Measurements from ENCODE around the gene WBP1. TPM values are rescaled to one million over a fixed set of nuclear protein-coding genes. Genes with fewer than 3 reads are reported as not detected.
A peak's percentile ranks its signal among the peaks of the same experiment; 100 is the strongest.
"Not testable (repeated sequence)": the region's sequence is repeated elsewhere in the genome, so short reads cannot be mapped to it uniquely, and the experiment has no call there.

Gene WBP1
- total RNA-seq, 2 experiments from 2014 or later, result 40.5 to 46.8 TPM

GRCh38 chr2:74420443-74421103 is 37.7 kb upstream of the WBP1 start:
- not testable (repeated sequence) for ATAC-seq; H3K9me3 Mint-ChIP-seq (ENCODE audit: low read depth); H3K36me3 Mint-ChIP-seq; DNase-seq
- peaks cover 12% of the 10 kb centered on the region for H3K27me3 Mint-ChIP-seq
- H3K4me3 Mint-ChIP-seq, result peak overlapping the region; percentile 94
- peak overlapping the region; percentile 98 for H3K27ac Mint-ChIP-seq
- H3K4me1 Mint-ChIP-seq, result peaks cover 31% of the 10 kb centered on the region
- CTCF ChIA-PET, result interaction anchor here (0.7 to 2.3 kb wide), 14 partner anchors 8 to 241 kb away, joined by 3 to 9 read pairs (median 4); partner anchors contain the start of genes CCDC142, INO80B, MOGS and MRPL53

GRCh38 chr2:74421221-74421870 is 36.9 kb upstream of the WBP1 start, which contains the start of the genes C2orf81 and WDR54:
TSS of gene C2orf81 (minus strand) at chr2:74421619. CDS start at chr2:74421560, 59 bp downstream.
TSS of gene WDR54 (plus strand) at chr2:74421730. CDS start at chr2:74422154, 424 bp downstream.
- H3K4me1 Mint-ChIP-seq, result peaks cover 26% of the 10 kb centered on the region
- H3K27me3 Mint-ChIP-seq, result peaks cover 5% of the 10 kb centered on the region
- DNase-seq, result peak; percentile 96
- H3K36me3 Mint-ChIP-seq, result peaks cover 10% of the 10 kb centered on the region
- CTCF ChIA-PET, result interaction anchor here (0.7 to 2.3 kb wide), 16 partner anchors 8 to 242 kb away, joined by 3 to 9 read pairs (median 3); partner anchors contain the start of genes CCDC142, INO80B, MOGS and MRPL53
- no peaks in the 10 kb centered on the region for H3K9me3 Mint-ChIP-seq (ENCODE audit: low read depth)
- peak; percentile 87 for ATAC-seq
- peak within 1 kb of the TSS; percentile 94 for H3K4me3 Mint-ChIP-seq
- peak within 1 kb of the TSS; percentile 98 for H3K27ac Mint-ChIP-seq

GRCh38 chr2:74423231-74424095 is 34.8 kb upstream of the WBP1 start:
- Mint-ChIP-seq H3K4me3 (peak overlapping the region; percentile 94), H3K27ac (peak overlapping the region; percentile 55), H3K27me3 (peaks cover 5% of the 10 kb centered on the region), H3K4me1 (peaks cover 26% of the 10 kb centered on the region), H3K9me3 (ENCODE audit: low read depth) (no peaks in the 10 kb centered on the region), H3K36me3 (peaks cover 10% of the 10 kb centered on the region)
- CTCF ChIA-PET, result no interaction called here
- ATAC-seq, result no peak
- DNase-seq, result no peak

- peaks cover 5% of the 10 kb centered on the region for H3K27me3 Mint-ChIP-seq
- CTCF ChIA-PET, result no interaction called here
- no peak overlapping the region for H3K27ac Mint-ChIP-seq
- DNase-seq (no peak), ATAC-seq (no peak)
- H3K36me3 Mint-ChIP-seq, result peaks cover 10% of the 10 kb centered on the region
- peaks cover 26% of the 10 kb centered on the region for H3K4me1 Mint-ChIP-seq
- no peak overlapping the region for H3K4me3 Mint-ChIP-seq
- no peaks in the 10 kb centered on the region for H3K9me3 Mint-ChIP-seq (ENCODE audit: low read depth)
These were observed 33.9 kb upstream of the WBP1 start for GRCh38 chr2:74424139-74424992.

GRCh38 chr2:74424995-74425406 is 33.2 kb upstream of the WBP1 start:
- Mint-ChIP-seq H3K9me3 (ENCODE audit: low read depth) (no peaks in the 10 kb centered on the region), H3K36me3 (peaks cover 10% of the 10 kb centered on the region), H3K4me1 (peaks cover 26% of the 10 kb centered on the region), H3K4me3 (no peak overlapping the region), H3K27ac (no peak overlapping the region), H3K27me3 (peaks cover 5% of the 10 kb centered on the region)
- ATAC-seq, result no peak
- CTCF ChIA-PET, result no interaction called here
- DNase-seq, result no peak

GRCh38 chr2:74425523-74425922 is 32.7 kb upstream of the WBP1 start:
- H3K27me3 Mint-ChIP-seq, result peaks cover 2% of the 10 kb centered on the region
- CTCF ChIA-PET, result no interaction called here
- H3K27ac Mint-ChIP-seq, result no peak overlapping the region

GRCh38 chr2:74426181-74426758 is 32.0 kb upstream of the WBP1 start:
- ATAC-seq (no peak), DNase-seq (no peak)
- Mint-ChIP-seq H3K4me3 (no peak overlapping the region), H3K27me3 (no peaks in the 10 kb centered on the region), H3K36me3 (peaks cover 10% of the 10 kb centered on the region), H3K9me3 (ENCODE audit: low read depth) (no peaks in the 10 kb centered on the region), H3K4me1 (peaks cover 18% of the 10 kb centered on the region), H3K27ac (no peak overlapping the region)
- CTCF ChIA-PET, result no interaction called here

More at GRCh38 chr2:74425523-74425922, 32.7 kb upstream of the WBP1 start:
- Mint-ChIP-seq H3K36me3 (peaks cover 10% of the 10 kb centered on the region), H3K9me3 (ENCODE audit: low read depth) (no peaks in the 10 kb centered on the region), H3K4me3 (no peak overlapping the region), H3K4me1 (peaks cover 22% of the 10 kb centered on the region)
- ATAC-seq, result no peak
- DNase-seq, result no peak

GRCh38 chr2:74427551-74427950 is 30.7 kb upstream of the WBP1 start:
- ATAC-seq, result no peak
- H3K9me3 Mint-ChIP-seq (ENCODE audit: low read depth), result no peaks in the 10 kb centered on the region

GRCh38 chr2:74428675-74429074 is 29.6 kb upstream of the WBP1 start:
- CTCF ChIA-PET, result no interaction called here
- no peaks in the 10 kb centered on the region for H3K27me3 Mint-ChIP-seq
- H3K9me3 Mint-ChIP-seq (ENCODE audit: low read depth), result no peaks in the 10 kb centered on the region
- ATAC-seq, result no peak
- H3K4me1 Mint-ChIP-seq, result peaks cover 3% of the 10 kb centered on the region
- no peak for DNase-seq
- no peak overlapping the region for H3K27ac Mint-ChIP-seq
- H3K4me3 Mint-ChIP-seq, result no peak overlapping the region
- H3K36me3 Mint-ChIP-seq, result peaks cover 7% of the 10 kb centered on the region

More at GRCh38 chr2:74427551-74427950, 30.7 kb upstream of the WBP1 start:
- no peak overlapping the region for H3K27ac Mint-ChIP-seq
- no peaks in the 10 kb centered on the region for H3K27me3 Mint-ChIP-seq
- CTCF ChIA-PET, result no interaction called here
- peaks cover 13% of the 10 kb centered on the region for H3K4me1 Mint-ChIP-seq
- H3K36me3 Mint-ChIP-seq, result peaks cover 10% of the 10 kb centered on the region
- no peak overlapping the region for H3K4me3 Mint-ChIP-seq
- DNase-seq, result no peak

- no peaks in the 10 kb centered on the region for H3K9me3 Mint-ChIP-seq (ENCODE audit: low read depth)
- DNase-seq (no peak), ATAC-seq (no peak)
- CTCF ChIA-PET, result no interaction called here
- no peak overlapping the region for H3K27ac Mint-ChIP-seq
- no peak overlapping the region for H3K4me3 Mint-ChIP-seq
- no peaks in the 10 kb centered on the region for H3K27me3 Mint-ChIP-seq
- H3K36me3 Mint-ChIP-seq, result peaks cover 6% of the 10 kb centered on the region
- H3K4me1 Mint-ChIP-seq, result peaks cover 2% of the 10 kb centered on the region
These were observed 28.5 kb upstream of the WBP1 start for GRCh38 chr2:74429487-74430451.

- CTCF ChIA-PET, result no interaction called here
- H3K36me3 Mint-ChIP-seq, result peaks cover 3% of the 10 kb centered on the region
- DNase-seq (no peak), ATAC-seq (no peak)
- no peaks in the 10 kb centered on the region for H3K27me3 Mint-ChIP-seq
- no peak overlapping the region for H3K27ac Mint-ChIP-seq
- H3K4me1 Mint-ChIP-seq, result peaks cover 2% of the 10 kb centered on the region
- no peak overlapping the region for H3K4me3 Mint-ChIP-seq
- H3K9me3 Mint-ChIP-seq (ENCODE audit: low read depth), result no peaks in the 10 kb centered on the region
These were observed 27.7 kb upstream of the WBP1 start for GRCh38 chr2:74430502-74430901.

Data from activated CD8-positive, alpha-beta memory T cell treated with anti-CD3 and anti-CD28 coated beads, Interleukin-2, amount 10 ng/mL, durations not matched to agents 7 days and 5 days (primary cell).